Endothelial cell of umbilical vein (primary cell): ENCODE measurements around the gene EPHX1. TPM values are rescaled to one million over a fixed set of nuclear protein-coding genes. Genes with fewer than 3 reads are reported as not detected.

Source experiments
- BruUV-seq: library from RNA; stranded (reverse); fragments of 400-500 nt; replicated peaks from 2 replicates; lab custom pipeline; 2021; lab: Mats Ljungman, UMichigan
- CTCF ChIA-PET: fragments of 300-600, 350-600 bp; sonication (Branson Sonifier 250); formaldehyde crosslinking; loops from one replicate; lab custom pipeline; 2021; ENCODE audit warnings: antibody characterized with exemption, inconsistent platforms; lab: Charles Lee
- POLR2A ChIA-PET: fragments of 300-600, 350-600 bp; sonication (Branson Sonifier 250); formaldehyde crosslinking; loops from one replicate; lab custom pipeline; 2021; ENCODE audit warnings: antibody characterized with exemption, inconsistent platforms; lab: Charles Lee
- DNase-seq: peaks from one replicate; pipeline ENCODE4 v3.0.0-alpha.2; 2011; ENCODE audit warnings: low read depth, low spot score
- FAIRE-seq: peaks from 2 replicates; lab custom pipeline; 2011; peaks lifted over from hg19 to GRCh38; lab: Jason Lieb, UNC
- H2AFZ ChIP-seq: 2 replicates; pipeline ENCODE4 v1.6.0; 2012; ENCODE audit warnings: low read depth, low read length, control low read depth, inconsistent platforms
- H3K27ac ChIP-seq: 2 replicates; pipeline ENCODE4 v1.5.1; 2011; ENCODE audit warnings: low read depth, mild to moderate bottlenecking, control low read depth, low read length, moderate library complexity; ENCODE audit not compliant: insufficient read depth
- H3K27me3 ChIP-seq, 2 experiments: 2 replicates each; pipeline versions ENCODE4 v1.6.0 to v1.6.1; 2011; ENCODE audit warnings: low read length in 2 of 2, mixed read lengths in 1 of 2; ENCODE audit not compliant: control insufficient read depth in 2 of 2, insufficient read depth in 2 of 2
- H3K36me3 ChIP-seq, 2 experiments: 2 replicates in 1 of 2; 3 replicates in 1 of 2; pipeline ENCODE4 v1.5.1; 2011; ENCODE audit warnings: low read length in 2 of 2, mild to moderate bottlenecking in 1 of 2, moderate library complexity in 1 of 2; ENCODE audit not compliant: control insufficient read depth in 2 of 2, insufficient read depth in 2 of 2; ENCODE audit errors: extremely low read depth in 1 of 2
- H3K4me1 ChIP-seq: 3 replicates; pipeline ENCODE4 v1.5.1; 2011; ENCODE audit warnings: mild to moderate bottlenecking, low read length; ENCODE audit not compliant: control insufficient read depth, insufficient read depth; ENCODE audit errors: extremely low read depth
- H3K4me2 ChIP-seq: 2 replicates; pipeline ENCODE4 v1.6.1; 2011; ENCODE audit warnings: low read length, control low read depth, mixed read lengths; ENCODE audit not compliant: insufficient read depth
- H3K4me3 ChIP-seq, 3 experiments: fragments of 200-600 bp in 1 of 3; sonication (generic), shearing (Covaris generic) in 1 of 3; replicated peaks in 1 of 3; 2 replicates each; pipeline ENCODE4 v1.5.1; 2011 to 2016; ENCODE audit warnings: control low read depth in 3 of 3, low read length in 3 of 3, mild to moderate bottlenecking in 2 of 3, inconsistent platforms in 1 of 3, low read depth in 1 of 3, moderate library complexity in 1 of 3; ENCODE audit not compliant: insufficient read depth in 1 of 3
- H3K79me2 ChIP-seq: 2 replicates; pipeline ENCODE4 v1.6.0; 2012; ENCODE audit warnings: low read length, inconsistent platforms; ENCODE audit not compliant: control insufficient read depth, insufficient read depth
- H3K9ac ChIP-seq: replicated peaks from 2 replicates; pipeline ENCODE3; 2011; ENCODE audit warnings: low read length, control low read depth; ENCODE audit not compliant: insufficient read depth; ENCODE audit errors: extremely low read depth
- H3K9me1 ChIP-seq: replicated peaks from 3 replicates; pipeline ENCODE4 v1.6.0; 2011; ENCODE audit warnings: mild to moderate bottlenecking, low read length; ENCODE audit not compliant: control insufficient read depth, insufficient read depth; ENCODE audit errors: extremely low read depth
- H3K9me3 ChIP-seq: replicated peaks from 2 replicates; pipeline ENCODE4 v1.5.1; 2012; ENCODE audit warnings: low read length, inconsistent platforms; ENCODE audit not compliant: control insufficient read depth, insufficient read depth
- H4K20me1 ChIP-seq: replicated peaks from 2 replicates; pipeline ENCODE3; 2011; ENCODE audit warnings: mild to moderate bottlenecking, low read length; ENCODE audit not compliant: control insufficient read depth, insufficient read depth; ENCODE audit errors: extremely low read depth
- CTCF ChIP-seq, 2 donors: IDR thresholded peaks; 1 replicate in 1 of 2; 2 replicates in 1 of 2; pipeline ENCODE4 v1.5.1; 2011; ENCODE audit warnings: low read length in 2 of 2, mild to moderate bottlenecking in 2 of 2, moderate library complexity in 2 of 2, control low read depth in 1 of 2, inconsistent platforms in 1 of 2, low read depth in 1 of 2; ENCODE audit not compliant: insufficient read depth in 1 of 2; ENCODE audit errors: extremely low read depth in 1 of 2
- EZH2 ChIP-seq: IDR thresholded peaks from 2 replicates; pipeline ENCODE4 v1.6.1; 2012; ENCODE audit warnings: borderline replicate concordance, low read depth, mild to moderate bottlenecking, moderate library complexity, low read length, inconsistent platforms; ENCODE audit not compliant: severe bottlenecking
- FOS ChIP-seq: IDR thresholded peaks from 2 replicates; pipeline ENCODE4 v1.6.1; 2011; ENCODE audit warnings: mild to moderate bottlenecking, low read length, moderate library complexity, borderline replicate concordance; ENCODE audit not compliant: insufficient read depth
- GATA2 ChIP-seq: IDR thresholded peaks from 2 replicates; pipeline ENCODE4 v1.7.0; 2011; ENCODE audit warnings: low read depth, mild to moderate bottlenecking, moderate library complexity, mixed read lengths, low read length; ENCODE audit not compliant: insufficient read length, insufficient read depth
- JUN ChIP-seq: IDR thresholded peaks from 2 replicates; pipeline ENCODE4 v1.6.1; 2011; ENCODE audit warnings: borderline replicate concordance, low read depth; ENCODE audit not compliant: insufficient read length, insufficient read depth
- MAX ChIP-seq: IDR thresholded peaks from 2 replicates; pipeline ENCODE4 v1.6.1; 2011; ENCODE audit not compliant: insufficient read depth, insufficient read length
- MYC ChIP-seq: IDR thresholded peaks from one replicate; pipeline ENCODE4 v1.6.1; 2011; ENCODE audit warnings: mild to moderate bottlenecking, low read depth, low read length
- POLR2A ChIP-seq: IDR thresholded peaks from 2 replicates; pipeline ENCODE4 v1.6.1; 2012; ENCODE audit warnings: low read depth, mild to moderate bottlenecking, control low read depth, low read length
- POLR2AphosphoS5 ChIP-seq: IDR thresholded peaks from 2 replicates; pipeline ENCODE4 v1.6.1; 2012; ENCODE audit warnings: low read depth, mild to moderate bottlenecking, control low read depth, low read length, moderate library complexity; ENCODE audit not compliant: insufficient read depth
- dilution Hi-C: fragments of 300-500 bp; cut with MboI; formaldehyde crosslinking; loops from one replicate; pipeline ENCODE4 v1.15.0; 2019; ENCODE audit warnings: low sequenced_read_pairs; ENCODE audit not compliant: extremely low pct_ligation_motif_present
- intact Hi-C: fragments of 100-400 bp; cut with micrococcal nuclease; formaldehyde crosslinking; loops from one replicate; pipeline ENCODE4 v1.10.0; 2022
- polyA plus RNA-seq, 4 experiments: library from polyadenylated mRNA; depleted of rRNA in 3 of 4; stranded (reverse) in 3 of 4; unstranded in 1 of 4; fragments of >200 nt; gene quantifications; 2 replicates each; pipeline versions ENCODE4 v1.2.1 to v1.2.3, GENCODE V29; 2011 to 2012; ENCODE audit warnings: missing spikeins in 1 of 4
- total RNA-seq: library from RNA; stranded (reverse); gene quantifications from 2 replicates; pipeline ENCODE4 v1.2.3, GENCODE V29; 2021

Gene EPHX1
- total and polyA plus RNA-seq, 2 donors (not counting 3 experiments of a cell fraction or from before 2014, with no cell fraction given), result 23.7 to 25.2 TPM

GRCh38 chr1:225842788-225843425, 33.0 kb downstream of the EPHX1 start:
- H3K4me1 ChIP-seq, result no peaks in the 10 kb centered on the region
- no peak overlapping the region for H2AFZ ChIP-seq
- H3K9ac ChIP-seq, result no peak overlapping the region
- H3K4me2 ChIP-seq, result no peak overlapping the region
- no peaks in the 10 kb centered on the region for H3K9me3 ChIP-seq
- TF ChIP-seq CTCF (IDR thresholded peaks at IDR 0.05; ENCODE audit: extremely low read depth in 1 of 2, insufficient read depth in 1 of 2, low read depth in 1 of 2, low read length in 2 of 2) (no peak), EZH2 (no peak), POLR2A (no peak), GATA2 (no peak), POLR2AphosphoS5 (no peak), MAX (no peak), FOS (no peak), MYC (no peak), JUN (no peak)
- H3K36me3 ChIP-seq, result peaks cover 0 to 9% of the 10 kb centered on the region in 2 experiments
- no peaks in the 10 kb centered on the region for H3K79me2 ChIP-seq
- FAIRE-seq (no peak), DNase-seq (no peak)
- dilution Hi-C loops (no loop called here), intact Hi-C loops (no loop called here)
- POLR2A ChIA-PET, result no interaction called here
- no peaks in the 10 kb centered on the region for H3K9me1 ChIP-seq
- H4K20me1 ChIP-seq, result no peaks in the 10 kb centered on the region
- no peaks in the 10 kb centered on the region for H3K27me3 ChIP-seq
- no TSS peak for BruUV-seq
- H3K27ac ChIP-seq, result no peak overlapping the region
- CTCF ChIA-PET, result interaction anchor here (1.3 kb wide), 1 partner anchor 368 kb away, joined by 5 read pairs; no protein-coding TSS in a partner anchor
- H3K4me3 ChIP-seq, result no peak overlapping the region
